GM20000 (cell line): ENCODE results near the gene MYL5.
"Not testable (repeated sequence)": the region's sequence is repeated elsewhere in the genome, so short reads cannot be mapped to it uniquely, and the experiment has no call there.

Source experiments
- DNase-seq: peaks from one replicate; pipeline ENCODE4 v3.0.0; 2012; ENCODE audit warnings: low spot score
- CTCF ChIP-seq: IDR thresholded peaks from 2 replicates; pipeline ENCODE4 v1.5.1; 2012; ENCODE audit warnings: mild to moderate bottlenecking, control low read depth; ENCODE audit errors: extremely low read depth, missing control alignments

MYL5 gene

GRCh38 chr4:700587-701264 is 26.4 kb downstream of the MYL5 start:
- no peak for DNase-seq
- TF ChIP-seq CTCF = no peak

- no peak for DNase-seq
- TF ChIP-seq CTCF = no peak
These were observed 28.3 kb downstream of the MYL5 start for GRCh38 chr4:702618-703048.

GRCh38 chr4:703336-704197 is 29.2 kb downstream of the MYL5 start:
- no peak for DNase-seq
- TF ChIP-seq CTCF = no peak

- DNase-seq = no peak
- TF ChIP-seq CTCF = no peak
These were observed 30.0 kb downstream of the MYL5 start for GRCh38 chr4:704198-704891.

- no peak for TF ChIP-seq CTCF
- no peak for DNase-seq
These were observed 30.6 kb downstream of the MYL5 start for GRCh38 chr4:704971-705277.

- TF ChIP-seq CTCF = no peak
- peak; percentile 100 for DNase-seq
These were observed 31.1 kb downstream of the MYL5 start, which contains the start of gene PCGF3 for GRCh38 chr4:705278-706082. Gene PCGF3, plus strand, starts transcription at chr4:705832. Its CDS starts 27,849 bp downstream, at chr4:733681.

- DNase-seq = not testable (repeated sequence)
These were observed 31.8 kb downstream of the MYL5 start for GRCh38 chr4:706083-706633.
